IPS-11a (cell line): ENCODE results near the gene POLA1.

Experiments used
- H3K4me3 ChIP-seq: one replicate; pipeline ENCODE4 v1.5.1; 2013; ENCODE audit warnings: low read depth, low read length, control low read depth

Gene POLA1

GRCh38 chrX:25018682-25019081, 325.0 kb downstream of the POLA1 start:
- no peak overlapping the region for H3K4me3 ChIP-seq

GRCh38 chrX:25019707-25020390, 326.1 kb downstream of the POLA1 start:
- no peak overlapping the region for H3K4me3 ChIP-seq

- H3K4me3 ChIP-seq, result peak overlapping the region; percentile 8
These were observed 326.7 kb downstream of the POLA1 start for GRCh38 chrX:25020391-25020904.

- peak overlapping the region; percentile 8 for H3K4me3 ChIP-seq
These were observed 327.3 kb downstream of the POLA1 start for GRCh38 chrX:25020905-25021449.

GRCh38 chrX:25022499-25023325, 329.0 kb downstream of the POLA1 start:
- no peak overlapping the region for H3K4me3 ChIP-seq

- H3K4me3 ChIP-seq, result no peak overlapping the region
These were observed 330.2 kb downstream of the POLA1 start for GRCh38 chrX:25023908-25024307.

GRCh38 chrX:25025615-25026014, 331.9 kb downstream of the POLA1 start:
- H3K4me3 ChIP-seq, result no peak overlapping the region

GRCh38 chrX:25026576-25026975, 332.9 kb downstream of the POLA1 start:
- H3K4me3 ChIP-seq, result no peak overlapping the region

- H3K4me3 ChIP-seq, result no peak overlapping the region
These were observed 335.0 kb downstream of the POLA1 start for GRCh38 chrX:25028726-25029125.

GRCh38 chrX:25029288-25029825, 335.6 kb downstream of the POLA1 start:
- no peak overlapping the region for H3K4me3 ChIP-seq

GRCh38 chrX:25034889-25035288, 341.2 kb downstream of the POLA1 start:
- no peak overlapping the region for H3K4me3 ChIP-seq

GRCh38 chrX:25039036-25039435, 345.3 kb downstream of the POLA1 start:
- H3K4me3 ChIP-seq, result no peak overlapping the region

- H3K4me3 ChIP-seq, result no peak overlapping the region
These were observed 349.5 kb downstream of the POLA1 start for GRCh38 chrX:25043192-25043591.
